SKM-1 (cell line): Measurements from ENCODE around the gene RTL10.

Source experiments
- DNase-seq: peaks from one replicate; lab custom pipeline; 2025; ENCODE audit not compliant: unreplicated experiment; lab: John Stamatoyannopoulos, UW

The RTL10 gene

DNA sequence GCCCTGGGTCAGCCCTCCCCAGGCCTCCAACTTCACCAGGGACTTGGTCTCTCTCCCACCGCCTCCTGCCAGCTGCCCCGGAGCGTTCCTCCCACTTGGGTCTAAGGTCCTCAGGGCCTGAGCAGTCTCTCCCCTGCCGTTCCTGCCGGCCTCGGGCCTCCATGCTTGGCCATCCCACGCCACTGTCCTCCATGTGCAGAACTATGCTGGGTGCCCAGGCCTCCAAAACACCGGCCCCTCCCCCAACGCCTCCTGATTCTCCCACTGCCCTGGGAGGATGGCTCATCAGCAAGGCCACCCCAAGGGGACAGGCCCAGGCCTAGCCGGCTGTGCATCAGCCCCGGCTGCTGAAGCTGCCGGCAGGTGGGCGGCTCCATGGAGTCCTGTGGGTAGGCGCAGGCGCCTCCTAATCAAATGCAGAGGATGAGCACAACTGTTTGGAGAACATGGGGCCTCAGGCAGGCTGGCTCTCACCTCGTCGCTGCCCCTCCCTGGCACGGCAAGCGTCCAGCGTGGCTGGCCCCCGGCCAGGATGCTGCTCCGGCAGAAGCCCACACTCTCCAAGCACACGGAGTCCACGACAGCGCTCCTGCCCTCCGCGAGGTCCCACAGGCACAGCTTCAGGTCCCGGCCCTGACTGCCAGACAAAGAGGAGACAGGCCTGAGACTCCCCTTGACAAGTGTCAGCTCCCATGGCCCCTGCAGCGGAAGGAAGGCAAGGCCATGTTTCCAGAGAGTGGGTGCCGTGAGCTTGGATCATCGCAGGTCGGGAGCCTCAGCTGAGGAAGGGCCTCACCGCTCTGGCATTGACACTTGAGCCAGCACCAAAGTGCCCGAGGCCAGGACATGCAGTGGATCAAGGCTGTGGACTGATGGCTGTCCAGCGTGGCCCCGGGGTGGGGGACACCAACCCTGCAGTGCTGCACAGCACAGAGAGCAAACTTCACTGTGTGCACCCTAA lies 42.6 kb downstream of the RTL10 start:
- no peak for DNase-seq

DNA sequence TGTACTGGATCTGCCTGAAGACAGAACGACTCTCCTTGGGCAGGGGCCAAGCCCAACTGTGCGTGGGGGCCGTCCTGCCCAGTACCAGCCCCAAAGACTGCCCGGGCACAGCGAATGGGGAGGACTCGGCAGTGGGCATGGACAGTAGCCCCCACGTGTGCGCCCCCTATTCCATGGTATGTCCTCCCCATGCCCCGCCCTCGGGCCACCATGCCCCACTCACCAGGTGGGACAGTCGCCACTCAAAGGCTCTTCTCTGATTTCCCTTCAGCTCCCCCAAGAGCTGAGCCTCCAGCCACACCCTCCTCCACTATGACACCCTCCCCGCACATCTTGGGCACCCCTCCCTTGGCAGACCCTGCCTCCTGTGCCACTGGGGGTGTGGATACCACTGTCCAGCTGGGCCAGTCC lies 43.5 kb downstream of the RTL10 start:
- no peak for DNase-seq

DNA sequence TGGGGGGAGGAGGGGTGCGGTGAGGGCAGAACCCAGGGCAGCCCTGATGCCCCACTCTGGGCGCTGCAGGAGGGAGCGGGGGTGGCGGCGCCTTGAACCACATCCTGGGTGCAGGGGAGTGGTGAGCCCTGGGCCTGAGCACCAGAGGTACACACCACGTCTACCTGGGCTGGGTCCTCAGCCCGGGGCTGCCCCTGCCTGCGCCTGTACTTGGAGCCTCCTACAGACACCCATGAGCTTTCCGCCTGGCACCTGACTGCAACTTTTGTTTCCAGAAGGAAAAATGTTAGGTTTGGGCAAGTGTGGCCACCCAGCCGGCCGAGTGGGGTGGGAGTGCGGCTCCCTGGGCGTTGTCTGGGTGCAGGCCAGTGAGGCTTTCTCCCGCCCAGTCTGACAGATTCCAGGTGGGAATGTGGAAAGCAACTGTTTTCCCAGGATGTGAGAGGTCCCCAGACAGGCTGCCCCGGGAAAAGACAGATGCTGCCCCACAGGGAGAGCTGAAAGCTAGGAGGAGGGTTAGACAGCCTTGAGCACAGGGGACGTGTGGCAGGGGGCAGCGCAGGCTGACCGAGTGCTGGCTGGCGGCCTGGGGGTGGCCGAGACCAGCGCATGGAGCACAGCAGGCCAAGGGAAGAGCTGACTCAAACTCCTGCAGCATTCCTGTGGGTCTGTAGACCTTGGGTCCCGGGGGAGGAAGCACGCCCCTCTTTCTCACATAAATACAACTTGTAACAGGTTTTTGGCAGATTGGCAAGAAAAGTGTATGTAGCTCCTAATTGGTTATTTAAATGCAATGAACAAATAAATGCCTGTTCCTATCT lies 44.1 kb downstream of the RTL10 start:
- no peak for DNase-seq

DNA sequence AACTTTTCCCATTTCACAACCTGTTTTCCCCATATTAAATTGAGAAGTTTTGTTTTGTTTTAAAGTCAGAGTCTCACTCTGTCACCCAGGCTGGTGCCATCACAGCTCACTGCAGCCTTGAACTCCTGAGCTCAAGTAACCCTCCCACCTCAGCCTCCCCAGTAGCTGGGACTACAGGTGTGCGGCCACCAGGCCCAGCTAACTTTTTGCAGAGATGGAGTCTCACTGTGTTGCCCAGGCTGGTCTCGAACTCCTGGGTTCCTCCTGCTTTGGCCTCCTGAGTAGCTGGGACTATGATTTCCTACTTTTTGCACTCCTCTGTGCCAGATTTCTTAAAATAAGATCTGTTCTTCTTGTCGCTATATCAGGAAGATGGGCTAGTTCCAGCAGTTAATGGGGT lies 44.9 kb downstream of the RTL10 start:
- no peak for DNase-seq

DNA sequence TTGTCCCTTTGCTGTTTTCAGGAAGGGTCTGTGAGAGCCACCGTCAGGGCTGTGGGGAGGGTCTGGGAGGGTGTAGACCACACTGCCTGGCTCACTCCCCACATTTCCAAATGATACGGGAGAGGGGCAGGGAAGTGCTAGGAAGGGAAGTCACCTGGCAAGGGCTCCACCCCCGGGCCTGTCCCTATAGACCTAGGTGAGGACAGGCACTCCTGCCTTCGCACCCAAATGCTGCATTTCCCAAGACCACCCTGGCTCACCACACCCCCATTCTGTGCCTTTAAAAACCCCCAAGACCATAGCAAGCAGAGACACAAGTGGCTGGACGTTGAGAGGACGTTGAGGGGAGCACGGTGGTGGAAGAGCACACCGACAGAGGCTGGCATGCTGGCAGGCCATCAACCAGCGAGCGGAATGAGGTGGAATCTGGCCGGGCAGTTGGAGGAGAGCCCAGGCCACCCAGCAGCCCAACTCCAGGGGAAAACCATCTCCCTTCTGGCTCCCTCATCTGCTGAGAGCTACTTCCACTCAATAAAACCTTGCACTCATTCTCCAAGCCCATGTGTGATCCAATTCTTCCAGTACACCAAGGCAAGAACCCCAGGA lies 45.7 kb downstream of the RTL10 start:
- DNase-seq: no peak

DNA sequence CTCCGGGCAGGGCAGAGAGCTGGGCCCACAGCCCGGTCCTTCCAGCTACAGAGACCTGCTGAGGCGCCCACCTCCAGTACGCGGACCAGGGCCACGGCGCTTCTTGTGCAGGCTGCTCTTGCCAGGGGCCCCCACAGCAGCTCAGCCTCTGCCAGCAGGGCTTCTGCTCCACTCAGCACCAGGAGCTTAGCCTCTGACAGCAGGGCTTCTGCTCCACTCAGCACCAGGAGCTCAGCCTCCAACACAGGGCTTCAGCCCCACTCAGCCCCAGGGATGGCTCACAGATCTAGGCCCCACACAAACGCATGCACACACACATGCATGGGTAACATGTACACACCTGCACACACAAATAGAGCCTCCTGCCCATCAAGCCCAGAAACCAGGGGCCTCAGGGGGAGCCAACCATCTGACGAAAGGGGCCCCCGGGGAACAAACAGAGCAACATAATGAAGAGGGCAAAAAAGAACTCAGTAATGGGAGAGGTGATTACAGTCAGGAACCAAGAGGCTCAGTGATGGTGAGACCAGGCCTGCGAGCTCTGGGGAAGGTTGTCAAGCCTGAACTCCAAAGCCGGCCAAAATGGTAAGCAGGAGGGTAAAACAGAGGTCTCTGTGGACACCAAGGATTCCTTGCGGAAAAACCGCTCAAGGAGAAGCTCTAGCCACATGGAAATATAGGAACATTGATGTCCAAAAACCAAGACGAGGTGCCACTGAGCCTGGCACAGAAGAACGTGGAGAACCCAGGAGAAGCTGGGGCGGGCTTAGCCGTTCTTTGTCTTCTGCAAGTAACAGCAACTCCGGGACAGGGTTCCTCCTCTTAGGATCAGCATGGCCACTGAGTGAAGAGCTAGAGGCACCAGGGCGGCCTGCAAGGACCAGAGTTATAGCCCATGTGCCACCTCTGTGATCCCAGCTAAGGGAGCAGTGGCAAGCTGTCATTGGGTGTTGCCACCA lies 46.5 kb downstream of the RTL10 start:
- DNase-seq: no peak

DNA sequence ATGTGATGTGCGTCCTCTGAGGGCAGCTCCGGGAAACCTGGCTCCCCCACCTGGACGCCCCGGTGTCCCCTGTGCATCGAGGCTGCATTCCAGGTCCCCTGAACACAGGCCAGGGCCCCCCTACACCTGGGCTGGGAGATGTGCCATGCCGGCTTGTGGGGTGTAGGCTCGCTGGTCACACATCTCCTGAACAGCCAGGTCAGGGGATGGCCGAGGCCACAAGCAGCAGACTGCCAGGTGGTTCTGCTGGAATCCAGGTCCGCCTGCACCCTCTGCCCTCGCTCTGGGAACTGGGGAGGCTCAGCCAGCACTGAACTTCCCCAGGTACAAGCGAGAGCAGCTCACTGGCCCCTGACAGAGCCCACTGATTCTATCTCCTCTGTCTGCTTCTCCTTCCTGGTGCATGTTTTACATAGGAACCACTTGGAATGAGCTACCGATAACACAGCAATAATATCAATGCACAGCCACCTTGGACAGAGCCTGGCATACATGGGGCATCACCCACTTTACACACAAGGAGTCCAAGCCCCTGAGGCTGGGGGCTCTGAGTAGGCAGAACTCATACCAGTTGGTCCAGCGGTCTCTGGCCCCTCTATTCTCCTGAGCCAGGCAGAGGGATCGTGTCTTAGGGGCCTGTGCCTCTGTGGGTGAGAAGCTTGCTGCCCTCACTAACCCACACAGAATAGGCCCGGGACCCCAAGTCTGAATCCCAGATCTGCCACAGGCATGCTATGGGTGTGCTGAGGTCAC lies 47.3 kb downstream of the RTL10 start:
- no peak for DNase-seq

DNA sequence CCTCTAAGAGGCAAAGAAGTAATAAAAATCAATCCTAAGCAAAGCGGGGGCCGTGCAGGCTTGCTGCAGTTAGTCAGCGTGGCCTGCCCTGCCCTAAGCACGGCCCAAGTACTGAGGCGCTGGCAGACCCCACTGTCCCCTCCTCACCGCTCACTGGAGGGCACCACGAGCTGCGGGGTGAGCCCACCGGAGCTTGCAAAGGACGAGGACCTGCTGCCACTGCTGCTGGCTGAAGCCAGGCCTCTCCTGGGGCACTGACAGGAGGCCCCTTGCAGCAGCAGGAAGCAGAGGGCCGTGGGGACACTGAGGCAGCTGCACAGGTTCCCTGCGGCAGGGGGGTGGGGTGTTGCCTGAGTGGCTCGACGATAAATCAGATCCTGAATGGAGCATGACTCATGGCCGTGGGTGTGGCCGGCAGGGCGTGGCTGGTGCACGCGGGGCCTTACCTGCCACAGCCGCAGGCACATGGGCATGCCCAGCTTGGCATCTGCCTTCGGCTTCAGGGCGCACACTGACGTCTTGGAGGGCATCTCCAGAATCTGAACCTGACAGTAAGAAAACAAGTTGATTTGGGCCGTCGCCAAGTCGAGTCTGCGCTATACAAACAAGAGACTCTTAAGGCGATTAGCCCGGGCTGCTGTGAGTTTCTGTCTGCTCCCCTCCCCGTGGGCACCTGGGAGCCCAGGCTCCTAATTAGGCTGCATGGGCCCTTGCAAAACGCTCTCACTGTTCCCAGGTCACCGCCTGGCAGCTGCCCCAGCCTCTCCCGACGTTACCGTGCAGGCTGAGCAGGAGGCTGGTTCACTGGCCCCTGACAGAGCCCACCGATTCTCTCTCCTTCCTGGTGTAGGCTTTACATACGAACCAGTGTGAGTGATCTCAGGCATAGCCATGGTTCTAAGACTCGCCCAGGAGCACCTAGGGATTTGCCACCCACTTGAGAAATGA lies 48.2 kb downstream of the RTL10 start:
- DNase-seq: no peak

DNA sequence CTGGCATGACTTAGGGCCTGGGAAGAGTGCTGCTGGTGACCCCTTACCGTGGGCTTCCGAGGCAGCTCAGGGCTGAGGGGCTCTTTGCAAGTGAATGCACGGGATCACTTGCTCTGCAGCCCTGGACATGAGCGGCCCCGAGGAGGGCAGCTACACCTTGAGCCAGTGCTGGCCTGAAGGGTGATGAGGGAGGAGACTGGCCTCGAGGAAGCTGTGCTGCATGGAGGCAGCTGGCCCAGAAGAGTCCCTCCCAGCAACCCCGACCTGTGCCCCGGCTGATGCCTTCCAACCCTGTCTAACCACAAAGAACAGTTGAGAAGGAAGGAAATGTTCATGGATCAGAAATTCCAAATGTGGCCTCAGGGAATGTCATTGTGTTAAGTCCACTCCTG lies 48.9 kb downstream of the RTL10 start:
- no peak for DNase-seq
